ENCODE measurements around the gene HK2.
A peak's percentile ranks its signal among the peaks of the same experiment; 100 is the strongest.
"Not testable (repeated sequence)": the region's sequence is repeated elsewhere in the genome, so short reads cannot be mapped to it uniquely, and the experiment has no call there.

The HK2 gene

DNA sequence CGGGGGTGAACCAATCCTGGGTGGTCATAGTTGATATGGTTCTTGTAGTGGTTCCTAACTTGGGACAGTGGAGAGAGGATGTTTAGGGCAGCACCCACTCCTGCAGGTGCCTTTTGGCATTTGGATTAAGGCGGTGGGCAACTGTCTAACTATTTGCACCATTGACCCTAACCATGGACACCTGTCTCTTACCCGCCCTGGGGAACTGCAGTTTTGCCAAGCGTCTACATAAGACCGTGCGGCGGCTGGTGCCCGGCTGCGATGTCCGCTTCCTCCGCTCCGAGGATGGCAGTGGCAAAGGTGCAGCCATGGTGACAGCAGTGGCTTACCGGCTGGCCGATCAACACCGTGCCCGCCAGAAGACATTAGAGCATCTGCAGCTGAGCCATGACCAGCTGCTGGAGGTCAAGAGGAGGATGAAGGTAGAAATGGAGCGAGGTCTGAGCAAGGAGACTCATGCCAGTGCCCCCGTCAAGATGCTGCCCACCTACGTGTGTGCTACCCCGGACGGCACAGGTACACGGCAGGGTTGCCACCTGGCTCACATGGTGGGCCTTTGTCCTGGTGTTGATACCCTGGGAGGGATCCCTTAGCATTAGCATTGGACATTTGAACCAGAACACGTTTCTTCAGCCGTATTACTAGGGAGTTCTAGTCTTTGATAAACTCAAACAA is 46.3 kb downstream of the HK2 start:
- DNase-seq: no peak

DNA sequence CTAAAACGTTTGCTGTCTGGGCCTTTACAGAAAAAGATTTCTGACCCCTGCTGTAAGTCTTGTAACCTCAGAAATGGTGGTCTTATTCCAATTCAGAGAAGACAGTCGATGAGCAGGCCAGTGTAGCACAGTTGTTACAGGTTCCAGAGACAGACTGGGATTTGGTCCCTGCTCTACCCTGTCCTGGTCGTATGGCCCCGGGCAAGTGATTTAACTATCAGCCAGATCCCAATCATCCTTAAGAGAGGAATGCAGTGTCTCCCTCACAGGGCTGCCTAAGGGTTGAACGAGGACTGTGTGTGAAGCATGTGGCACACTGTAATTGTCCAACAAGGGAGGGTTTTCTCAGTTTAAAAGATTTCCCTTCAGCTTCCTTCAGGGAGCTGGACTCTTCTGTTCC is 47.2 kb downstream of the HK2 start:
- DNase-seq: no peak

DNA sequence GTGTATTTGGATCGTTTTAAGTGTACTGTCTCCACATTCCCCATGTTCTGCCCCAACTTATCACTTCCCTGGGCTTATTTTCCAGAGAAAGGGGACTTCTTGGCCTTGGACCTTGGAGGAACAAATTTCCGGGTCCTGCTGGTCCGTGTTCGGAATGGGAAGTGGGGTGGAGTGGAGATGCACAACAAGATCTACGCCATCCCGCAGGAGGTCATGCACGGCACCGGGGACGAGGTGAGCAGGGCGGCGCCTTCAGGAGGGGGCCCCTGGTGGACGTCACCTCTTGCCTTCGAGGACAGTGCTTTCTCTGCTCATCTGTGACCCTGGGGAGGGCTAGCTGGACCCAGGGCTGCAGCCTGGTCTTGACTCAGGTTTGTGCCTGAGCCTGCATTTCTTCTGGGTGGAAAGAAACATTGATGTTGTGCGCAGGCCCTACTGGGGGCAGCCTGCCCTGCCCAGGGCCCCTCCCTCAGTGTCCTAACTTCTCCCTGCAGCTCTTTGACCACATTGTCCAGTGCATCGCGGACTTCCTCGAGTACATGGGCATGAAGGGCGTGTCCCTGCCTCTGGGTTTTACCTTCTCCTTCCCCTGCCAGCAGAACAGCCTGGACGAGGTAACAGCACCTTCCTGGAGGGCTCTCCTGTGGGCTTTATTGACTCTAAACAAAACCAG is 47.8 kb downstream of the HK2 start:
- no peak for DNase-seq

DNA sequence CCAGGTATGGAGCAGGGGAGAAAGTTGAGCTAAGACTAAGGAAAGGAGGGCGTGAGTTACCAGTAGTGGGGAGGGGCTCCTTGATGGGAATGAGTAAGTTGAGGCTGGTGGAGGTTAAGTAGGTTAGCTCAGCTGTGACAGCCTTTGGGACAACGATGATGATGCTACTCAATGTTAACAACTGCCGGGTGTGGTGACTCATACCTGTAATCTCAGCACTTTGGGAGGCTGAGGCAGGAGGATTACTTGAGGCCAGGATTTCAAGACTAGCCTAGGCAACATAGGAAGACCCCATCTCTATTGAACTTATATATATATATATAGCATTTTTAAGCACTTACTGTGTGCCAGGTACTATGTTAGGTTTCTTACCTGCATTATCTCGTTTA is 48.4 kb downstream of the HK2 start:
- DNase-seq: no peak

DNA sequence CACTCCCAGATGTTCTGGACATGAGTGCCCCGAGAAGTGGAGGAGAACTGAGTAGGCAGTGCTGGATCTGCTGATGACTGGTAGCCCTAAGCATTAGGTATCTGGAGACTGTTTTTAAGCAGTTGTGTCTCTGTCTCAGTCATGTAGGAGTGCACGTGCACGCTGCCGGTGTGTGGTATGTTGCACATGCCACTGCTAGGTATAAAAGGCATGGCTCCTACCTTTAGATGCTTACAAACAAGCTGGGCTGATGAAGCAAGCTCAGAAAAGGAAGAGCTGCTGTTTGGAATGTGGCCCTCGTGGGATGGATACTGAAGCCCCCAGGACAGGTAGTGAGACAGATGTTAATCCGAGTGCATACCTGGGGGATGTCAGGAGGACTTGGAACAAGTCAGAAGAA is 49.1 kb downstream of the HK2 start:
- no peak for DNase-seq

DNA sequence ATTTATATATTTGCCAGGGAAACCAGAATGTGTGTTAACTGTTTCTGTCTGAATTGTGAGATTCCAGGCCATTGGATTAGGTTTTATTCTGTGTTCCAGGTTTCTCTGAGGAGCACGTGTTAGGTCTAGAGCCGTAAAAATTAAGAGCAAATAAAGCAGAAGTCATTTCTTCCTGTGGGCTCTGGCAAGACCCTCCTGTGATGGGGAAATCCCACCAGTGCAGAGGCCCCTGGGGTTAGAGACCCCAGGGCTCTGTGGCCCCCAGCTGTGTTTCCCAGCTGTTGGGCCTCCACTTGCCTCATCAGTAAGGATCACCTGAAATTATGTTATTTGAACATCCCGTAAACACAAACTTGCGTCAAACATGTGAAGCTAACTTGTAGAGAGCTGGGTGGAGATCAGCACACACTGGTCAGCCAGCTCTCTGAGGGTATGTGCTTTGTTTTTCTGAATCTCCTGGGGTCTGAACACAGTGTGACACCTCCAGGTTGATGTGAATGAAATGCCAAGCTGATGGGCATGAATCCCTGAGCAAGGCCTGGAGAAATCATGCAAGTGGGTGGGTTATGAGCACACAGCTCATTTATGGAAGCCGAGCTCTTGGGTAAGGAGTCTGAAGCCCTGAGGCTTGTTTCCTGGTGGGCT is 50.3 kb downstream of the HK2 start:
- no peak for DNase-seq

DNA sequence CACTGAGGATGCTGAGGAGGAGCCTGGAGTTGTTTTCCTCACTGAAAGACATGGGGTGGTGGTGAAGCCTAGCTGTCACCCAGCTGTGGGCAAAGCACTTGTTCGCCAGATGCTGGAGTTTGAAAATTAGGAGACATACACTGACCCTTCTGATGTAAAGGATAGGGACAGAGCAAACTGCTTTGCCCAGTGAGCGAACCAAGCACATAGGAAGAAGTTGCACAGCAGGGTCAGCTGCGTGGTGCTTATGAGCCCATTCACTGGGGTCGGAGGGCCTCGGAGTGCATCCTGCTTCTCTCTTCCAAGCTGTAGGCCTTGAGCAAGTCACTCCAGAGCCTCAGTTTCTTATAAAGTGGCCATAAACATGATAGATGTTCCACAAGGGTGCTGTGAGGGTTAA is 50.9 kb downstream of the HK2 start:
- DNase-seq: no peak

DNA sequence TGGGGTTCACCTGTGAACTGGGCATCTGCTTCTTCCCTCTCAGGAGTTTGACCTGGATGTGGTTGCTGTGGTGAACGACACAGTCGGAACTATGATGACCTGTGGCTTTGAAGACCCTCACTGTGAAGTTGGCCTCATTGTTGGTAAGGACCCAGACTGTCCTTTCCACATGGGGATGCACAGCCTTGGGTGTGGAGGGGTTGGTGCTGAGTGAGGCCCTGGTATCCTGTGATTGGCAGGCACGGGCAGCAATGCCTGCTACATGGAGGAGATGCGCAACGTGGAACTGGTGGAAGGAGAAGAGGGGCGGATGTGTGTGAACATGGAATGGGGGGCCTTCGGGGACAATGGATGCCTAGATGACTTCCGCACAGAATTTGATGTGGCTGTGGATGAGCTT is 52.3 kb downstream of the HK2 start:
- no peak for DNase-seq

DNA sequence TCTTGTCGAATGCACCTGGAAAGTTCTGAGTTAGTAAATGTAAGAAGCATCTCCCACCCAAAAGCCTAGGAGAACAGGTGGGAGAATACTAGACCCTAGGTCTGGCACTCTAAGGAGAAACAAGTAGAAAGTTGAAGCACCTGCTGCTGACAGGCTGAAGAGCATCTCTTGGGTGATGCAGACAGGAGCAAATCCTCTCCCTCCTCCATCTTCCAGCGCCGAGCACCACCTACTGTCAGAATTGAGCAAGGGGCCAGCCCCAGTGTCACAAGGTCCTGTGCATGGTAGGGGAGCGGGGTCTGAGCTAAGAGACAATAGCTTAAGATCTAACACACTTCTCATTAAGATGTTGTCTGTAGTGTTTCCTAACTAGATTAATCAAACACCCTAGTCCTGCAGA is 52.9 kb downstream of the HK2 start:
- DNase-seq: no peak

DNA sequence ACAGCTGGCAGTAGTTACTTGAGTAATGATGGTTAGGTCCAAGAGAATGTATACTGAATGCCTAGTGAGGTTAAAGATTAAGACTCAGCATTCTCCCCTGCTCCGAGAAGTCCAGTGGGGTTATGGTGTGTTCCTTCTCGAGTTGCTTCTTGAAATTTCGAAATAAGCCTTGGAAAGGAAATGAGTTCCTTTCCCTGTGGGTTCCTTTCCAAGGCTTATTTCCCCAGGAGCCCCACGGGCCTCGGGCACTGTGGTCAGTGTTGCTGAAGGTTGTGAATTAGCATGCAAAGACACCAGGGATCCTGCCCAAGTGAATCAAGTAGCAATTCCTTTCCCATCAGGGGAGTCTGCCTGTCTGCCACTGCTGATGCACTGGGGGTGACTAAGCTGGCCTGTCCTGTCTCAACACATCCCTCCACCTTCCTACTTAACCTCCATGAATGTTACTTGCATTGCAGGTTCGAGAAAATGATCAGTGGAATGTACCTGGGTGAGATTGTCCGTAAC is 53.6 kb downstream of the HK2 start:
- DNase-seq: no peak

DNA sequence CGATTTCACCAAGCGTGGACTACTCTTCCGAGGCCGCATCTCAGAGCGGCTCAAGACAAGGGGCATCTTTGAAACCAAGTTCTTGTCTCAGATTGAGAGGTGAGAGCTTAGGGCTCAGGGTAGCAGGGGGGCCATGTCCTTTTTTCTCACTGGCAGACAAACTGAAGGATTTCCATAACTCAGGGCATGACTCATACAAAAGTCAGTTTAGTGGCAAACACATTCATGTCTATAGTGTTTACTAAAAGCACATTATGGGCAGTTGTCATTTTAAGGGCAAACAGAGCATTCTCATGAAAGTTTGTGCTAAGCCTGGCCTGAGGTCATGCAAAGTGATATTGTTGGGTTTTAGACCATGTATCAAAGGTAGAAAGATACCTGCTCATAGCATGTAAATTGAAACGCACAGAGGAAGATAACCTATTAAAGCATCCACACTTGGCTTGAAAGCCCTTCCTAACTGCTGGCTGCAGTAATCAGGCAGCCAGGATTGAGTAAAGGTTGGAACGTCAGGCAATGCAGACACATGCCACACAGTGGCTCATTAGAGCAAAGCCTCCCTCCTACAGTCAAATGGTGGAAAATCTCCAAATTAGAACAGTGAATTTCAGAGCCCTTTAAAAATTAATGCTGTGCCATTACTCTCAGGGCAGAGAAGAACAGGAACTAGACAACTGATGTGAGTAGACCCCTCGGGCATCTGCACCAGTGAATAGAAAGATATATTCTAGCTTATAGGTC is 54.2 kb downstream of the HK2 start:
- DNase-seq: no peak

DNA sequence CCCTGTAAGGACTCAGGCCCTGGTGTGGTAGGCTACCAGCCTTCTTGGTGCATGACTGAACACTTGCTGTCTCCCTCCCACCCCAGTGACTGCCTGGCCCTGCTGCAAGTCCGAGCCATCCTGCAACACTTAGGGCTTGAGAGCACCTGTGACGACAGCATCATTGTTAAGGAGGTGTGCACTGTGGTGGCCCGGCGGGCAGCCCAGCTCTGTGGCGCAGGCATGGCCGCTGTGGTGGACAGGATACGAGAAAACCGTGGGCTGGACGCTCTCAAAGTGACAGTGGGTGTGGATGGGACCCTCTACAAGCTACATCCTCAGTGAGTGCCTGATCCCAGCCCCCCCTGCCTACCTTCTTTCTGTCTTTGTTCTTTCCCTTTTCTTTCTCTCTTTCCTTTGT is 55.2 kb downstream of the HK2 start:
- DNase-seq: no peak

DNA sequence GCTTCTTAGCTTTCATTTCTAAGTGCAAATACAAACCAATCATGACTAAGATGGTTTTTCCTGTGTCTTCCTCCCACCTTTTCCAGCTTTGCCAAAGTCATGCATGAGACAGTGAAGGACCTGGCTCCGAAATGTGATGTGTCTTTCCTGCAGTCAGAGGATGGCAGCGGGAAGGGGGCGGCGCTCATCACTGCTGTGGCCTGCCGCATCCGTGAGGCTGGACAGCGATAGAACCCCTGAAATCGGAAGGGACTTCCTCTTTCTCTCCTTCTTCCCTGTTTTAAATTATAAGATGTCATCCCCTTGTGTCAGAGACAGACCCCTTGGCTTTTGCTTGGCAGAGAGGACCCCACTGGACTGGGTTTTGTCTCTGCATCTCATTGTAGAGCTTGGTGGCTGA is 56.8 kb downstream of the HK2 start:
- no peak for DNase-seq

DNA sequence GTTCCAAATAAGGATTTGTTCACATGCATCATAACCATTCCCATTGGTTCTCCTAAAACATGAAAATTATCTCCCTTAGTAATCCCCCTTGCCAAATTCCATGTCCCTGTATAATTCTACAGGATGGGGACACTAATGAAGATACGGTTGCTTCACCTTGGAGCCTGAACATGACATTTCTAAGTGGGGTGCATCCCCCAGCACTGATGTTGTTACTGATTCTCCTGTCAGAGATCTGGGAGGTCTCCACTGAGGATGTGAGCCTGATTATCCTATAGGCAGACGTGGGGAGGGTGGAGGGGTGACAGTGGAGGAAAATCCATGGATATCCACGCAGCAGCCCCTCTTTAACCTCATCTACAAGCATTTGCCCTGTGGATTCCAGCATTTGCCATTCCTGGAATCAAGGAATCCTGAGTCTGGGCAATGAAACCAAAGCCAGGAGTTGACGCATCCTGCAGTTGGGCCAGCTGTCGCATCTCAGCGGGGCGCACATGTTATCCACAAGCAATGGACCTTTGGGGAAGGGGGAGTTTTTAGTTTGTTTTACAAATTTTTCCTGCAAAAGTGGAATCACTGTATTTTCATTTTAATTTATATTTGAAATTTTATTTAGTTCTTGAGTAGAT is 57.3 kb downstream of the HK2 start:
- DNase-seq: no peak

DNA sequence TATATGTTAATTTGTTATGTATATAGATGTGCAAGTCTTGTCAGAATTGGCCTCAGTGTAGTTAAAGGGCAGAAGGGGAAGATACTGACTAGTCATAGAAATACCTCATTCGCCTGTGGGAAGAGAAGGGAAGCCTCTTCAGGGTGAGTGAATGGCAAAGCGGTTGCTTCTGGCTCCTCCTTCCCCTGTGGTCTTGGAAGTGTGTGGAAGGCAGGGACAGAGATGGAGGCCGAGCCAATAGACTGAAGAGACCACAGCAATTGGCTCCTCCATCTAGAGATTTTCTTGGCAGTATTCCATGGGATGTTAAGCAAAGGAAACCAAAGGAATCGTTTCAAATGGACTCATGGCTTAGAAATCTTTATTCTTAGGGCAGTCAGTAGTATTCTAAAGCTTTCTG is 57.9 kb downstream of the HK2 start:
- not testable (repeated sequence) for DNase-seq

DNA sequence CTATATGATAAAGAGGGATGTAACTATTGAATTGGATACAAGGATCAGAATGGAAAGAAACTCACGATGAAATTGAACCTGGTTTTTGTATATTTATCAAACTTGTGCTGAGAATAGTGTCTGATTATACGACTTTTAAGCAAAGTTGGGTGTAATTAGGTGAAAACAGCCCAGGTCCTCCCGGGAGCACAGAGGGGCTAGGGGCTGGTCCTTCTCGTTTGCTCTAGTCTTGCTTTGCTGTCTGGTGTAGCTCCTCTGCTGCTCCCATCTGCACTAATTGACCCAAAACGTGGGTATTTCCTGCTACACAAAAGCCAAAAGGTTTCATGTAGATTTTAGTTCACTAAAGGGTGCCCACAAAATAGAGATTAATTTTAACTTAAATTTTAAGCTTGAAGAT is 58.7 kb downstream of the HK2 start:
- no peak for DNase-seq

DNA sequence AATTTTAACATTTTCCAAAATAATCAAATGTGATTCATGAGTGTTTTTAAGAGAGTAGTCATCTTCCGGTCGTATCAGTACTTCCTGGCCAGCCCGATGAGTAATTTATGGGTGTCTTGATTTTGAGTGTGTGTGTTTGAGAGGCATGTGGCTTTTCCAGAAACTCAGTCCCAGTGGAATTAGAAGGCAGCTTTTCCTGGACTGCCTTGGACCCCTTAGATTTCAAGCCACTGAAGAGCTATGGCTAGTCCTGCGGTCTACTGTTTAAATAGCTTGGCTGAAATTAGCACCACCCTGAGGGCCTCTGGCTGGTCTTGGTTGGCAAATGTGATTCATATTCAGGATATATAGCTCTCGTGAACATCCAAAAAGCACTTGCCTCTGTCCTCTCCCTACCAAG is 59.4 kb downstream of the HK2 start:
- no peak for DNase-seq

DNA sequence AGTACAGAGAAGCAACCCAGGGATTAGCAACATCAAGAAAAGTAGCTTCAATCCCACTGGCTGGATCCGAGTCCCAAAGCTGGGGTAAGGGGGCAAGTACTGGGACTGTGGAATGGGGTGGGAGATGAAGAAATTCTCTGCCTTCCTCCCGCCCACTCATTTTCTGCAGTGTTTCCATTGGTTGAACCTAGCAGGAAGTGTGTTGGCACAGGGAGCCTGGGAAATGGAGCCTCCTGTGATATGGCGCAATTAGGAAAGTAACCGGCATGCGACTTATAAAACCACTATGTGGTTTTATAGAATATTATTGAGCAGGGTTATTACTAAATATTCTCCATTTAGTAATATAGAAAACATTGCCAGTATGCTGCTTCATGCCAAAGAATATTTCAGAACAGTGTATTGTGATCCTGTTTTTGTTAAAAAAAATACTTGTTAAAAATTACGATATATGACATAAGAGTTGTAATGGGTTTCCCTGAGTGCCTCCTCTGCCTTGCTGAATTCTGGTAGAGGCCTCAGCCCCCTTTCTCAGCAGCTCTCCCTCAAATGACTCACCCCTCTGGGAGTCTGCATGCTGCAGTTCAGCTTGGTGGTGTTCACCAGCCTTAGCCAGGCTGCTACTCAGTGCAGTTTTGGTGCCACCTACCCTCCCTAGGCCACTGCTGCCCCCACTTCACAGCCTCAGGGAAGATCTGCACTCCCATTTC is 60.5 kb downstream of the HK2 start:
- no peak for DNase-seq

DNA sequence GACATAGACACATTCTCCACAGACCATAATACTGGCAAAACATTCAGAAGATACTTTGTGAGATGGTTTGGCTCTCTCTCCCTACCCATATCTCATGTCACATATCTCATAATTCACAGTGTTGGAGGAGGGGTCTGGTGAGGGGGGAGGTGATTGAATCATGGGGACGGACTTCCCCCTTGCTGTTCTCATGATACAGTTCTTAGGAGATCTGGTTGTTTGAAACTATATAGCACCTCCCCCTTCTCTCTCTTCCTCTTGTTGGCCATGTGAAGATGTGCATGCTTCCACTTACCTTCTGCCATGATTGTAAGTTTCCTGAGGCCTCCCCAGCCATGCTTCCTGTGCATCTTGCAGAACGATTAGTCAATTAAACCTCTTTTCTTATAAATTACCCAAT is 61.1 kb downstream of the HK2 start:
- DNase-seq: no peak

DNA sequence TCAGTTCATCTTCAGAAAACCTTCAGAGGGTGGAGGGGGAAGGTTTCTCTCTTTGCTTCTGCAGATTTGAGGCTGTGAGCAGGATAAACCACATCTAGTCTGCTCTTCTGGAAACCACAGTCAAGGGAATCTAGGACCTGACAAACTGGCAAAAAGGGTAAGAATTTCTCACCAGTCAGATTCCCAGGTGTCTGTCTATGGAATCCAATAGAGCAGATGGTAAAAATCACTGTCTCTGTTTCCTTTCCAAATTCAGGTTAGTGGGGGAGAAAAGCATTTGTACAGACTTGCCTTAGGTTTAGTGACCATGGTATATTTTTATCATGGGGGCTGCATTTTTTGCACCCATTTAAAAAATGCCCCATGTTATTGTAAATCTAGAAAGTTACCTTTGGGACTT is 62.3 kb downstream of the HK2 start:
- no peak for DNase-seq

DNA sequence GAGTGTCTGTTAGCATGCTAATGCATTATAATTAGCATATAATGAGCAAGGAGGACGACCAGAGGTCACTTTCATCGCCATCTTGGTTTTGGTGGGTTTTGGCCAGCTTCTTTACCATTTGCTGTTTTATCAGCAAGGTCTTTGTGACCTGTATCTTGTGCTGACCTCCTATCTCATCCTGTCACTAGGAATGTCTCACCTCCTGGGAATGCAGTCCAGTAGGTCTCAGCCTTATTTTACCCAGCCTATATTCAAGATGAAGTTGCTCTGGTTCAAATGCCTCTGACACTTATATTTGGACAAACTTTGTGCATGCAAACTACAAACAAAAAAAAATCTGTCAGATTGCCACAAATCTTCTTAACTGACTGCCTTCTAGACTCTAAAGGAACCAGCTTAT is 66.3 kb downstream of the HK2 start:
- not testable (repeated sequence) for DNase-seq

DNA sequence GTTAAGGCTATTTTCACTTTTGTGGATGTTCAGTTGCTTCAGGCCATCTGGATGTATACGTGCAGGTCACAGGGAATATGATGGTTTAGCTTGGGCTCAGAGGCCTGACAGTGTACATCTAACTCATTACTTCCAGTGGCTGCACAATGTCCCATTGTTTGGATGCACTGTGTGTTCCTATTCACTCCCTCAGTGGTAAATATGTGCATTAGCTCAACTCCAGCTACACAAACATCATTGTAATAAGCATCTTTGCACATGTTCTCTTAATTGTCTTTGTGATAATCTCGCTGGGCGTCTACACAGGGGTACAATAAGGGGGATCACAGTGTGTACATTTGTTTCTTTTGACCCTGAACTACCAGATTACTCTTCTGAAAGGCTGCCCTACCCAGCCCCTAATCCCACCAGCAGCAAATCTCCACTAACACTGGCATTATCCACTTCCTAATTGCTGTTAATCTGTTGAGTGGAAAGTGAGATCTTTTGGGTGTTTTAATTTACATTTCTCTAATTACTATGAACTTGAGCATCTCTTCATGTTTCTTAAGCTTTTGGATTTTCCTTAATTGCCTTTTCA is 68.4 kb downstream of the HK2 start:
- DNase-seq: peak; percentile 95 to 96

Measured in NCI-H1930 (cell line).